SKM-1 treated with dmso at 0.1 percent for 144 hours (cell line): Measurements from ENCODE around the gene IFI27L2.
"Not testable (repeated sequence)": the region's sequence is repeated elsewhere in the genome, so short reads cannot be mapped to it uniquely, and the experiment has no call there.

Experiments used
- DNase-seq: peaks from one replicate; lab custom pipeline; 2025; ENCODE audit not compliant: unreplicated experiment; lab: John Stamatoyannopoulos, UW

IFI27L2 gene, protein sequence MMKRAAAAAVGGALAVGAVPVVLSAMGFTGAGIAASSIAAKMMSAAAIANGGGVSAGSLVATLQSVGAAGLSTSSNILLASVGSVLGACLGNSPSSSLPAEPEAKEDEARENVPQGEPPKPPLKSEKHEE

DNA sequence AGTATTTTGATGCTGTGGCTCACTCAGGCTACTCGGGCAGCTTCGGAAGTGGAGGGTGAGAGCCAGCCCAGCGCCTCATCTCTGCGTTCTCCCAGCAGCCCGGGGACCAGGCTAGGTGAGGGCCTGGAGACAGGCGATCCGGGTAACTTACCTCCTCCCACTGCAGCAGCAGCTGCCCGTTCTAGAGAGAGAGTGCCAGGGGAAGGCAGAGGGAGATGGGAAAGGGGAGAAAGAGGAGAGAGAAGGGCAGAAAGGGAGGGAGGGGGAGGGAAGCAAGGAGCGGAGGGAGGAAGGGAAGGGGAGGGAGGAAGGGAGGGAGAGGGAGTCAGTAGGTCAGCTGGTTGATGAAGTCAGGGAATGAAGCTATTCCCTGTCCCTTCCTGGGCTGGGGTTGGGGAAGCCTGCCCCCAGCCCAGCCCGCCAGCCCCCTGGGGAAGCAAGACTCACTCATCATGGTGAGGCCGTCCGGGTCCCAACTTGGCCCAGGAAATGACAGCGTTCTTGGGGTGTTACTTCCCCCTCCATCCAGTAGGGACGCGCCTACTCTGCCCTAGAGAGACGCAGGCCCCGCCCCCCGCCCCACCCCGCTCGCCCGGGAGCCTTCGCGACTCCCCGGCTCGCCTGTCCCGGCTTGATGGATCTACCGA lies at the start of gene IFI27L2:
Gene IFI27L2 (minus strand): TSS at position 494 of the 647 bp plus-strand sequence. CDS start 40 bp downstream, at position 454.
- DNase-seq: peak; percentile 34

DNA sequence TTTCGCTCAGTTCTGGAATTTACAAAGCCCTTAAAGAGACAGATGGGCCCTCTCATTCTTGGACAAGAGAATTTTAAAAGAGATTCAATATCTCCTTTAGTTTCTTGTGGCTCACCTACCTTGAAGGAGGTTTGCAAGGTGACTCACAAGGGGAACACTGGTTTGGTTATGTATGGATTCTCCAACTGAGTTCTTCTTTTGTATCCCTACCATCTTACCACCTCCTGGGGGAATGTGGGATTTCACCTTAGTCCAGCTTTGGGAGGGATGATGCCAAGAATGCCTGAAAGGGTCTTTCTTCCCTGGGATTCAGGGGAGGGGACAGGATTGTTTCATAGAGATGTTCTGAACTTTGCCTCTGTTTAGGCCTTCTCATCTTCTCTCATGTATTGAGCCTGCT lies 48.4 kb upstream of the IFI27L2 start:
- DNase-seq: no peak

DNA sequence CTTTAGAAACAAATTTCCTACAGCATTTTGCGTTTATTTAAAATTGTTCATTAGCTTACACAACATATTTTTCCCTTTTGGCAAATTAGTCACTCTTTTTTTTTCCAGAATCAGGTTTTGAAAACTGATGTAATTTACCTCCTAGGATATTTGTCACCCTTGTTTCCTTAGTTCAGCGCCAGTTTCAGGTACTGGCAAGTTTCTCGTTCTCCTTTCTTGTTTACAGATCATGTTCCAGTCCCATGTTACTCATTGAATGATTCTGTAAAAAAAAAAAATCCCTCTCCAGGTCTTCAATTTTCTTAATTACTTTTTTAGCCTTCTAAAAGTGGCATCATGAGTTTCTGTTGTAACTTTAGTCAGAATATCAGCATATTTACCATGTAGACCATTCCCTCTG lies 47.4 kb upstream of the IFI27L2 start:
- no peak for DNase-seq

DNA sequence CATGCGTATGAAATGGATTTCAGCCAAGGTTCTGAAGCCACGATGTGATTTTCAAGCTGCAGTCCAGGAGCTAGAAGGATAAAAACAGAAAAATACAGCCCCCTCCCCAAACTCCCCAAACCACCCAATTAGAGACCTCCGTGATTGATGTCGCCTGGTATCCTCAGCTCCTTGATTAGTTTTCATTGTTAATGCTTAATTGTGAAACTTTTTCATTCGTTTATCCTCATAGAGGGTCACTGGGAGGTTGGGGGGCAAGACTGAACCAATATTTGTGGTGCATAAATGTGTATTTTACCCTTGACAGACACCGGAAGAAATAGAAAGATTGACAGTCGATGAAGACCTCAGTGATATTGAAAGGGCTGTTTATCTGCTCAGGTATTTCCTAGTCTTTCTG lies 46.3 kb upstream of the IFI27L2 start:
- DNase-seq: no peak

DNA sequence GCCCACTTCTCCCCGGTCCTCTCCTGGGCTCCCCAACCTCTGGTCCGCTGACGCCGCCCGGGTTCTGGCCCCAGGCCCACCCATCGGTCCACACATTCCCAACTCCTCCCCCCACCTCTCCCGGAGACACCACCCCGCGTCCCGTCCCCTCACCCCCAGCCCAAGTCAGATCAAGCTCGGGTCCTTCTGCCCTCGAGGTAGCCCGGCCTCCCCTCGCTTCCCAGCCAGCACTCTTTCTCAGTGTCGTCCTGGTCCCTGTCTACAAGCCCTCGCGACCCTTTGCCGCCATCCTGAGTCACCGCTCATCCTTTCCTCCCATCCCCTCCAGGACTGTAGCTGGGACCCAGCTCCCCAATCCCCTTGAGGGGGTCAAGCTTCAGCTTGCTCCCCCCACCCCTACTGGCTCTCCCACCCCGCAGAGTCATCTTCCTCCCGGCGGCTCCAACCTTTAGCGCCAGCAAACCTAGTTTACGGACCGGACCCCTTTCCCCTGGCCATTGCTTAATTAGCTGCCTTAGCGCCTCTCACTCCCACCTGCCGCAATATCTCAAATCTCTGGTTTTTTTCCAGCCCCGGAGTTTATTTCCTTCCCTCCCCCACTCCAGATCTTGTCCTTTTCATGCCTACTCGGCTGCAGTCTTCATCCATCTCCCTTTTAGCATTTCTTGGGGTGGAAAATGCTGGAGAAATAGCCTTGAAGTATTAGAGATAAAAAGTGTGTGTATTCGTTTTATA lies 45.8 kb upstream of the IFI27L2 start:
- DNase-seq: no peak

DNA sequence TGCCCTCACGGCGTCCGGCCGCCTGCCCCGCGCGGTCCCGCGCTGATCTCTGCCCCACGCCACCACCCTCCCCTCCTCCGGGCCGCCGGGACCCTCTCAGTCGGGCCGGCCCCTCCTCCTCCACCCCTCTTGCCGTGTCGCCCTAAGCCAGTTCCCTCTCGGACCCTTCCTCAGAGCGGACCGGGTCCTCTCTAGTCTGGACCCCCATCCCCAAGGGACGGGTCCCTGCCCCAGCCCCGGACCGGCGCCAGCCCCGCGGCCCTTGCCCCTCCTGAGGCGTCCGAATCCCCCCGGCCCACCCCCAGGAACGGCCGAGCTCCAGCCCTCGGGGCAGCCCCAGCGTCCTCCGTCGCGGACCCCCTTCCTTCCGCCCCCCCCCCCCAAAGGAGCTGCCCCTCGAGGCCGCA lies 45.2 kb upstream of the IFI27L2 start:
- no peak for DNase-seq

DNA sequence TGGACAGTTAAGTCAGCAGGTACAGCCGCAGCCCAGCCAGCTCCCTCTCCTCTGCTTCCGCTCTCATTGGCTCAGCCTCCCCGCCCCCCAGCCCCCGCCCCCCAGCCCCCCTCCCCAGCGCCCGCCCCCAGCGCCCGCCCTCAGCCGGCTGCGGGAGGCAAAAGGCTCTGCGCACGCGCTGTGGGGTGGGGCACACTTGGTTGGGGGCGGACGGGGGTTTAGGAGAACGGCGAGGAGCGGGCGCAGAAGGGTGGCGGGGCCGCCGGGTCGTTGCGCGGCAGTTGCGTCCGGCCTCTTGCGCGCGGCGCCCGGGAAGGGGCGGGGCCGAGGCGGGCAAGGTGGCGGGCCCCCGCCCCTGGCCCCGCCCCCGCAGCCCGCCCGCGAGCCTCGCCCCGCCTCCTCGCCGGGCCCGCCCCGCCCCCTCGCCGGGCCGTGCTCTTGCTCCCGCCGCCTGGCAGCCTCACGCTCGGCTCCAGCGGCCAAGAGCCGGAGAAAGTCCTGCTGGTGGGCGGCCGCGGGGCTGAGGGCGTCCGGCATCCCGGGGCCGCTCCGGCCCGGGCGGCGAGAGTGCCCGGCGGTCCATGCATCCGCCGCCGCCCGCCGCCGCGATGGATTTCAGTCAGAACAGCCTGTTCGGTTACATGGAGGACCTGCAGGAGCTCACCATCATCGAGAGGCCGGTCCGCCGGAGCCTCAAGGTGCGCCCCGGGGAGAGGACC lies 44.6 kb upstream of the IFI27L2 start, which contains the start of gene PPP4R4:
Gene PPP4R4 (plus strand): TSS at position 438 of the 719 bp plus-strand sequence. CDS start 144 bp downstream, at position 582.
- peak; percentile 27 for DNase-seq

DNA sequence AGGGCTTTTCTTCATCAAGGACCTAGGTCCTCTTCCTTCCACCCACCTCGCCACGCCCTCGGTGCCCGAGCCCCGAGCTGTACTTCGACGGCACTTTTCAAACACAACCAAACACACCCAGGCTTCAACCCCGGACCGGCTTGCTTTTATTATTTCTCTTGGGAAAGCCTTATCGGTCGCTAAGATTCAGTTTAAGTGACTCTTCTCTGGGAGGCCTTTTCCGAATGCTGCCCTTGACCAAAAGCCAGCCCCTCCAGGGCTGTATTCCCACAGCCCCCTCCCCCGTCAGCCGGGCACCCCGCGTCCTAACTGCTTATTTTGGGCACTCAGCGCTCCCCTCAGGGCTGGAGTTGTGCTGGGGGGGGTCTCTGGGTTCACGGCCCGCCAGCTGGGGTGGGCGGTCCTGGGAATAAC lies 44.1 kb upstream of the IFI27L2 start:
- DNase-seq: no peak

DNA sequence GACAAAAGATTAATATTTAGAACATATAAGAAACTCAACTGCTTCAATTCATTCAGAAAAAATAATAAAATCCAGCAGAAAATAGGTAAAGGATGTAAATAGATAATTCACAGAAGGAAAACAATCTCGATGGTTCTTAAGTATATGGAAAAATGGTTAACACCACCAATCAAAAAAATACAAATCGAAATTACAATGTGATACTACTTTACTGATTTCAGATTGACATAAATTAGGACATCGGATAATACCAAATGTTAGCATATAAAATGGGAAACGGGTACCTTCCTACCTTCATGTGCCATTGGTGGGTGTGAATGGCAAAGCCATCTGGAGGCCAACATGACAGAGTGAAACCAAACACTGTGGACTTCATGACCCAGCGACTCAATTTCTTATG lies 43.1 kb upstream of the IFI27L2 start:
- no peak for DNase-seq

DNA sequence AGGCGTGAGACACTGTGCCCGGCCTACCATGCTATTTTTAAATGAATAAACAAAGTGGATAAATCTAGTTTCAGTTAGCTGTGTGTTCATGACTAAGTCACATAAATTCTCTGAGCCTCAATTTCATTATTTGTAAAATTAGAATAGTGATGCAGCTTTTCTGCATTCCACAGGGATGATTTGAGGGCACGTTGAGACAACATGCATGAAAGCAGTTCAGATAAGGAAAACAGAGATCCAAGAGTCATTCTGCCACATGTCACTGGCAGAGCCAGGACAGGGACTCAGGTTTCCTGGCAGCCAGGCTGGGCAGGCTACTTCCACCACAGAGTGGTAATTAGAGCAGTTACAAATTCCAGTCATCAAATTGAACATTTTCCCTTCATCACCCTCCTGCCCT lies 41.8 kb upstream of the IFI27L2 start:
- DNase-seq: no peak

DNA sequence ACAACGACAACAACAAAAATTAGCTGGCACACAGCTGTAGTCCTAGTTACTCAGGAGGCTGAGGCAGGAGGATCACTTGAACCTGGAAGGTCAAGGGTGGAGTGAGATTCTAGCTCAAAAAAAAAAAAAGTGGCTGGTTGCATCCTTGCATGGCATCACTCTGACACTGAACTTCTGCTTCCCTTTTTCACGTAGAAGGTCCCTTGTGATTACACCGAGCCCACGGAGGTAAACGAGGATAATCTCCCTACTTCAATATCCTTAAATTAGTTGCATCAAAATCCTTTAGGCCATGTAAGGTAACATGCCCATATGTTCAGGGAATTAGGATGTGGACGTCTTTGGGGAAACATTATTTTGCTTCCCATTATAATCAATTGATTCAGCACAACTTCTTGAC lies 40.7 kb upstream of the IFI27L2 start:
- DNase-seq: no peak

DNA sequence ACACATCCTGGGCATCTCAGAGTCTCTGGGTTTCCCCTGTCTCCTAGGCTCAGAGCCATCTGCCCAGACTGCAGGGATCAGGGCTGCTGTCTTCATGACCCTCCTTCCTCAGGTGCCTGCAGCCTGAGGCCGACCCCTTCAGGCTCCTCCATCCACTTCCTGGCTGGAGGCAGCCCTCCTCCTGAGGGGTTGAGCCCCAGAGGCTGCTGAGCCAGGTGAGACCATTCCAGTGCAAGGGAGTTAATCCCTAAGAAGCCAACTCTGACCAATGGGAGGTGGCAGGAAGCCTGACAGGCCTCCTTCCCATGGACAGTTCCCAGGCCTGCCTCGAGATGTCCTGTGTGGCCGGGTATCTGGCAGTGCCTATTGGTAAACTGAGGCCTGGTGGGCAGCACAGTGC lies 36.3 kb upstream of the IFI27L2 start:
- no peak for DNase-seq

DNA sequence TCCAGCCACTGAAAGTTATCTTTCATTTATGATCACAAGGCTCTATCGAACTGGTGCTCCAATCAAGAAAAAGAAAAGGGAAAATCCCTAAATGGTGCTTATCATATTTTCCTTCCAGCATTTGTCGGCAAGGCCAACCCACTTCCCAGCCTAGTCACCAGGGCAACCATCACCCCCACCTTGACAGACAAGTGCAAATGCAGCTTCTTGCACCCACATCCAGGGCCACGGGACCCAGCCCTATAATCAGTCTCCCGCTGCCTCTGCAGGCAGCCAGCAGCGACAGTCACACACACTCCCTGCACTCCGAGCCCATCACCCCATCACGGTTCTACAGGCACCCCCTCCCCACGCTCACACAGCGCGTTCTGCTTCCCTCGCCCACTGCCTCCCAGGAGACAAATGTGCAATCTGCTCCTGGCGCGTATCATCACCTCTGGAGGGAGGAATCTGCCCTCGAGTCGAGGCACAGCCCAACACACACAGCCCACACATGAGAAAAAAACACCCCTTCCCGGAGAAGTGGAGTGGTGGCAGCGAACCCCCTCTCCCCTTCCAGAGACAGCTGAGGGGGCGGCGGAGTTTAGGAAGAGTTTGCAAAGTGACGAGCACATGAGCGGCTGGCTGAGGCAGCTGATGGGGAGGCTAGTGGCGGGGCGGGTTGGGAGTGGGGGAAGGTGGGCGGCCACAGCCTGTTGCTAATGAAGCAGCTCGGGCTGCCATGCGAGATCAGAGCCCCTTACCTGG lies 35.5 kb upstream of the IFI27L2 start:
- no peak for DNase-seq

DNA sequence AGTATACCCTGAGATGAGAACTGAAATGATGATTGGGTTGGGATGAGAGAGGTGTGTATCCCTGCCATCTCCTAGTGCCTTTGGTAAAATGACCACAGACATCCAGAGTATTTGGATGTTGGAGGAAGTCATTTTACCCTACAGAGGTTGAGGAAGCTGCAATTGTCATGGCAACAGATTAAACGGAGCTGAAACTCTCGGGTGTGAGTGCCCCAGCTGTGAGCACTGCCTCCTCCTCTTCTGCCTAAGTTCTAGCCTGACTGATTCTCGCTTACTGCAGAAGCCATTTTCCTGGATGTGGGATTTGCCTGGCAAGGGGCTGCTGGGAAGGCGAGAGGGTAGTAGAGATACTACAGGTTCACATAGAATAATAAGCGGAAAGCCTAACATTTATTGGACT lies 34.4 kb upstream of the IFI27L2 start:
- DNase-seq: no peak

DNA sequence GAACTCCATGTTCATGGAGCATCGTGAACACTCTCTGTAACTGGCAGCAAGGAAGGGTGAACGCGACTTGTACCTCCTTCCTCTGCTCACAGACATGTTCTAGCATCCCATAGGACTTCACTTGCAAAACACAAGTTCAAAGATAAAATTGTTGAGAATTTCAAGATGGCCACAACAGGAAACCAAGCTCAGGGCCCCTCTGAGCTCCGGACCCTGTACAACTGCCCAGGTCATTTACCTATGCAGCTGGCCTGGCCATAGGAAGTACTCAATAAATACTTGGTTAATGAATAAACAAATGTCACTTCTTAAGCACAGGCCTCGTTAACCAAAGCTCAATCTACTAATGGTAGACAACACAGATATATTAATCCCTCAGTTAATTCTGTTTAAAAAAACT lies 33.1 kb upstream of the IFI27L2 start:
- DNase-seq: no peak

DNA sequence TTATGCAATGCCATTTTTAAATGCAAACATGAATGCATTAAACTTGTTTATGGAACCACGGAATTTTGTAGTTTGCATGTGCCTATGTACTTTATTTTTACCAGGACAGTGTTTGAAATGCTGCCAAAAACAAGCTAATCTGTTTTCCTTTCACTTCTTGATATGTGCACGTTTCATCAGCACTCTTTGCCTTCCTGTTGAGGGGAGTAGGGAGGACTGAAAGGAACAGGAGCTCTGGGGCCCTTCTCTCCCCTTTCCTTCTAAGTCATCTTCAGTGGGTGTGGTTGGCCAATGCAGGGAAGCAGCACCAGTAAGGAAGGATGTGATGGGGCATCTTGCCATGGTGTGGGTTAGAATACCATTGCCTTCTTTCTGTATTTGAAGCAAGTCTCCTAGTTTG lies 32.6 kb upstream of the IFI27L2 start:
- no peak for DNase-seq

DNA sequence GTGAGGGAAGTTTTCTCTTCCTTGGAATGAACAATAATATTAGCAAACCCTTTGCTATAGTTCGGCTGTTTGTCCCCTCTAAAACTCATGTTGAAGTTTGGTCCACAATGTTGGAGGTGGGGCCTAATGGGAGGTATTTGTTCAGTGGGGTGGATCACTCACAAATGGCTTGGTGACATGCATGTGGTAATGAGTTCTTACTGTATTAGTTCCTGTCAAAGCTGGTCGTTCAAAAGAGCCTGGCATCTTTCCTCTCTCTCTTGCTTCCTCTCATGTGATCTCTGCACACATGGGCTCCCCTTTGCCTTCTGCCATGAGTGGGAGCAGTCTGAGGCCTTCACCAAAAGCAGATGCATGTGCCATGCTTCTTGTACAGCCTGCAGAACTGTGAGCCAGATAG lies 31.7 kb upstream of the IFI27L2 start:
- no peak for DNase-seq

DNA sequence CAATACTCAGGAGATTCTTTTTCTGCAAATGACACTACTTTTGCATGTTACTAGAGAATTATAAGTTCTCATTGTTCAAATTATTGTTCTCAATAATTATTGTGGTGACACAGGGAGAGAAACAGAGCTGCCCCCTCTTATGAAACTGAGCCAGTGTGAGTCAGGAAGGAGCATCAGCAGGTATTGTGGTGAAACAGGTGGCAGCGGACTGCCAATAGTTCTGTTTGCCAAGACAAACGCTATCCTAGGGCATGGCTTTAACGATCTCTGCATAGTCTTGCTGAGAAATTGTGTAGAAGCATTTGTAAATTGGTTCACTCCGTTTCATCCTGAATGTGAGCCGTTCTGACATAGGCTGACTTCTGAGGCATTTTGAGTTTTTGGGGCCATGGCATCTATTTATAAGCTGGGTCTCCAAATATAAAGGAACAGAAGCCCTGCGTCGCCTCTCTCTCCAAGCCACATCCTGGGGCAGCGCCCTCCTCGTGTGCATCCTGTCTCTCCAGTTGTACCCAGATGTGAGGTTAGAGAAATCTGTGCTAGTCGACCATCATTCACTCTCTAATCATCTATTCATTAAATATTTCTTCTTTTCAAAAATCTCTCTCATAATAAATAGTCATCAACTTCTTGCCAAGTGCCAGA lies 29.0 kb upstream of the IFI27L2 start:
- DNase-seq: no peak

DNA sequence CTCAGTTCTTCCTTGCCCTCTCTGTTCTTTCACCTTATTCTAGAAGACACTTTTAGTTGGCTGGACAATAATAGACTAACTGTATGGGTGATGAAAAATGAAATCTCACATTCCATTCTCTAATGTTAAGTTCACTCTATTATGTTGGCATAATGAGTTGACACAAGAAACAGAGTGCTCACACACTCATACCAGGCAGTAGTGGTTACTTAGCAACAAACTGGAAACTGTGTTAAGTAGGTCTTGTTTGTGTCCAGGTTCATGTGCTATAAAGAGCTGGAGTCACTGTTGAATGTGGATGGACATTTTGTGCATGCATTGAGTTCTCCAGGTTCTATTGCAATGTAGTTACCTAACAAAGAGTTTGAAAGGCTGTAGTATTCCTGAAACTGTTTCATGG lies 27.8 kb upstream of the IFI27L2 start:
- DNase-seq: no peak

DNA sequence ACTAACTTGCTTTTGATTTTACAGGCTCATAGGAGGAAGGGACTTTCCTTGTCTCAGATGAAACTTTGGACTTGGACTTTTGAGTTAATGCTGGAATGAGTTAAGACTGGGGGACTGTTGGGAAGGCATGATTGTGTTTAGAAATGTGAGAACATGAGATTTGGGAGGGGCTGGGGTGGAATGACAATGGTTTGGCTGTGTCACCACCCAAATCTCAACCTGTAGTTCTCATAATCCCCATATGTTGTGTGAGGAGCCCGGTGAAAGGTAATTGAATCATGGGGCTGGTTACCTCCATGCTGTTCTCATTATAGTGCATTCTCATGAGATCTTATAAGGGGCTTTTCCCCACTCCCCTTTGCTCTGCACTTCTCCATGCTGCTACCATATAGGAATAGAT lies 26.7 kb upstream of the IFI27L2 start:
- not testable (repeated sequence) for DNase-seq
